ENCODE results near the gene SPCS3. TPM values are rescaled to one million over a fixed set of nuclear protein-coding genes. Genes with fewer than 3 reads are reported as not detected.

SPCS3 gene
- total RNA-seq, 1 donor from 2014 or later: 80.1 TPM

GRCh38 chr4:176380352-176381157, 60.8 kb downstream of the SPCS3 start:
- no peak for TF ChIP-seq CTCF (conservative IDR thresholded peaks at IDR 0.05; ENCODE audit: low read depth, low read length)
- H3K4me3 ChIP-seq (ENCODE audit: low read depth, low read length): peak overlapping the region; percentile 56
- DNase-seq (ENCODE audit: low read depth): no peak

Other genes starting within 250 kb of the SPCS3 start
- gene SPATA4, start 124.4 kb upstream of the SPCS3 start, total RNA-seq: not detected in 2 replicates
- not detected in 2 replicates for gene ASB5, start 50.7 kb upstream of the SPCS3 start, total RNA-seq

Measured in epithelial cell of proximal tubule (primary cell).